C4-2B (cell line): Measurements from ENCODE around the gene XKR7.
A peak's percentile ranks its signal among the peaks of the same experiment; 100 is the strongest.

ENCODE experiments used
- H3K27ac ChIP-seq: fragments of 450-650 bp; 2 replicates; pipeline ENCODE4 v1.5.1; 2017
- ZFX ChIP-seq: fragments of 450-650 bp; IDR thresholded peaks from 2 replicates; pipeline ENCODE4 v1.6.1; 2017
- TF ChIP-seq, protein P1 (sequence below): fragments of 450-650 bp; conservative IDR thresholded peaks from 2 replicates; pipeline ENCODE4 v1.5.1; 2017; ENCODE audit warnings: mild to moderate bottlenecking

The XKR7 gene

DNA sequence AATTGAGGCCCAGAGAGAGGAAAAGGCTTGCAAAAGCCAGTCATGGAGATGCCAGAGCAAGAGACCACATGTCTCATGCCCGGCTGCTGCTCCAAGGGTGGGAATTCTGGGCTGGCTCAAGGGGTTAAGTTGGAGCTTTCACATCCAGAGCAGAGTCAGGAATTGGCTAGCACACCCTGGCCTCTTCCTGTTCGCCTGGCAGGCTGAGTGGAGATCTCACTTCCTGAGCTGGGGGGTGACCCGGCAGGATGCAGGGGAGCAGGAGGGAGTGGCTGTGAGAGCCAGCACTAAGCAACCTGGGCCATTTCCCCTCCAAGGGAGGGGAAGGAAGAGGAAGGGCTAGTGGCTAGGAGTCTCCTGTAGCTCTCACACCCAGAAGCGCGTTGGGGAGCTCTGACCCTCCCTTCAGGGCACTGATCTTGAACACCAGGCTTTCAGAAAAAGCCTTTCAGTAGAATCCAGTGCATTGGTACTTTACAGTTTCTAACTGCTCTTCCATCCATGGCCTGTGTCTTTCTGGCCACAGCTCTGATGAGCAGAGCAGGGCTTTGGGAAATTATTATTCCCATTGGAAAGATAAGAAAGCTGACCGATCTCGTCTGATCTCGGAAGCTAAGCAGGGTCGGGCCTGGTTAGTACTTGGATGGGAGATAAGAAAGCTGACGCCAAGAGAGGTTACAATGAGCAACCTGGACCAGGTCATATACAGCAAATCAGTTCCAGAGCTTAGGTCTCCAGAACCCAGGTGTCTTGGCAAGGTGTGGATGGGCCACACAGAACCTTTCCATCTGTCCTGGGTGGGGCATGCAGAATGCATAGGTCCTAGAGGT lies 40.1 kb downstream of the XKR7 start:
- no peak overlapping the region for H3K27ac ChIP-seq
- TF ChIP-seq, protein P1, sequence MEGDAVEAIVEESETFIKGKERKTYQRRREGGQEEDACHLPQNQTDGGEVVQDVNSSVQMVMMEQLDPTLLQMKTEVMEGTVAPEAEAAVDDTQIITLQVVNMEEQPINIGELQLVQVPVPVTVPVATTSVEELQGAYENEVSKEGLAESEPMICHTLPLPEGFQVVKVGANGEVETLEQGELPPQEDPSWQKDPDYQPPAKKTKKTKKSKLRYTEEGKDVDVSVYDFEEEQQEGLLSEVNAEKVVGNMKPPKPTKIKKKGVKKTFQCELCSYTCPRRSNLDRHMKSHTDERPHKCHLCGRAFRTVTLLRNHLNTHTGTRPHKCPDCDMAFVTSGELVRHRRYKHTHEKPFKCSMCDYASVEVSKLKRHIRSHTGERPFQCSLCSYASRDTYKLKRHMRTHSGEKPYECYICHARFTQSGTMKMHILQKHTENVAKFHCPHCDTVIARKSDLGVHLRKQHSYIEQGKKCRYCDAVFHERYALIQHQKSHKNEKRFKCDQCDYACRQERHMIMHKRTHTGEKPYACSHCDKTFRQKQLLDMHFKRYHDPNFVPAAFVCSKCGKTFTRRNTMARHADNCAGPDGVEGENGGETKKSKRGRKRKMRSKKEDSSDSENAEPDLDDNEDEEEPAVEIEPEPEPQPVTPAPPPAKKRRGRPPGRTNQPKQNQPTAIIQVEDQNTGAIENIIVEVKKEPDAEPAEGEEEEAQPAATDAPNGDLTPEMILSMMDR, result no peak
- no peak for TF ChIP-seq ZFX

DNA sequence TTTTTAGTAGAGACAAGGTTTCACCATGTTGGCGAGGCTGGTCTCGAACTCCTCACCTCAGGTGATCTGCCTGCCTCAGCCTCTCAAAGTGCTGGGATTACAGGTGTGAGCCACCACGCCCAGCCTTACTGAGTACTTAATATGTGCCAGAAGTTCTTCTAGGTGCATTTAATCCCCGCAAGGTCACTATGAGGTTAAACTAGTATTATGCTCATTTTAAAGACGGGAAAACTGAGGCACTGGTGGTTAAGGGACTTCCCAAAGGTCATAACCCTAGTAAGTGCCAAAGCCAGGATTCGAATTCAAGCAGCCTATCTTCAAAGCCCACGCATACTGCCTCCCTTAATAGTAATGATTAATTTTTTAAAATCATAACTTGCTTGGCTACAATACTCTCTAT lies 41.6 kb downstream of the XKR7 start:
- TF ChIP-seq ZFX, result no peak
- TF ChIP-seq, protein P1, result no peak
- H3K27ac ChIP-seq, result no peak overlapping the region

DNA sequence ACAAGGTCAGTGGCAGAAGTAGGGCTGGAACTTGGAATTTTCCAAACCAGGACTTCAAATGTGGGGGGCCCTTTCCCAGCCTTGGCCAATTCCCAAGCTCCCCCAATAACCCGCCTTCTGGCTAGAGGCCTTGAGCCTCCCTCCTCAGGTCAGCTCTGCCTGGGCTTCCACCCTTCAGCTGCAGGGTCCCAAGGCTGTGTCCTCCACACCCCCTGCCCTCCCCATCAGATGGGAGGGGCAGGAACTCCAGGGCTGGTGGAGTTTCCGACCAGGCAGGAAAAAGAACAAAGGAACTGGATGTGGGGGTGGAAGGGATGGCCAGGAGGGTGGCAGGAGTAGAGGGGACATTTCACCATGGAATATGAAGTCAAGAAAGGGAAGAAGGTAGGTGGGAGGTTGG lies 42.1 kb downstream of the XKR7 start, which contains the start of gene CCM2L:
Gene CCM2L, plus strand, starts transcription at position 338 of the 400 bp plus-strand sequence. Its CDS starts 17 bp downstream, at position 355.
- TF ChIP-seq, protein P1, result no peak
- TF ChIP-seq ZFX, result no peak

DNA sequence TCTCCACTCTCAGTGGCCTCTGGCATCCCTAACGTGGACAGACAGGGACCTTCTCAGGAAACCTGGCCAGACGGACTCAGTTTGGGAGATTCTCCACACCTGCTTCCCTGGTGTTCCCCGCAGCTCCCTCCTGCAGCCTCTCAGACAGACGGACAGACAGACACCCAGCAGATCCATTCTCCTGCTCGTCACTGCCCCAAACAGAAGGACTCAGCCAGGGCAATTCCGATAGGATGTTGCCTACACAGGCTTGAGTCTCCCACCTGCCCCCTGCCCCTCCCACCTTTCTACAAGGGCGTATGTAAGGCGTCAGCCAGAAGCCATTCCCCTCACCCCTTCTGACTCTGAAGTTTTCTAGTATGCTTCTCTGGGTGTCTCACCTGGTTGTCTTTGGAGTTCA lies 42.7 kb downstream of the XKR7 start:
- TF ChIP-seq ZFX, result no peak
- H3K27ac ChIP-seq, result no peak overlapping the region

More for the DNA sequence above, 42.1 kb downstream of the XKR7 start, which contains the start of gene CCM2L:
- H3K27ac ChIP-seq, result no peak within 1 kb of the TSS

DNA sequence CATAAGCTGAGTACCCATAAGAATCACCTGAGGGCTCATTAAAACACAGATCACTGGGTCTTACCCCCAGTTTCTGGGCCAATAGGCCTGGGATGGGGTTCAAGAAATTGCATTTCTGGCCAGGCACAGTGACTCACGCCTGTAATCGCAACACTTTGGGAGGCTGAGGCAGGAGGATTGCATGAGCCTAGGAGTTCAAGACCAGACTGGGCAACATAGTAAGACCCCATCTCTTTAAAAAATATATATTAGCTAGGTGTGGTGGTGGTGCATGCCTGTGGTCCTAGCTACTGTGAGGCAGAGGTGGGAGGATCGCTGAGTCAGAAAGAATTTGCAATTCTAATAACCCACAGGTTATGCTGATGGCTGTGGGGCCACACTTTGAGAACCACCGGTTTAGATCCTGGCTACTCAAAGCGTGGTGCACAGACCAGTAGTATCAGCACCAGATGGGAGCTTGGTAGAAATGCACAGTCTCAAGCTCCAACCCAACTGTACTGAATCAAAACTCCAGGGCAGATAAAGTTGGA lies 44.3 kb downstream of the XKR7 start:
- TF ChIP-seq, protein P1, result no peak
- no peak for TF ChIP-seq ZFX
- H3K27ac ChIP-seq, result no peak overlapping the region

DNA sequence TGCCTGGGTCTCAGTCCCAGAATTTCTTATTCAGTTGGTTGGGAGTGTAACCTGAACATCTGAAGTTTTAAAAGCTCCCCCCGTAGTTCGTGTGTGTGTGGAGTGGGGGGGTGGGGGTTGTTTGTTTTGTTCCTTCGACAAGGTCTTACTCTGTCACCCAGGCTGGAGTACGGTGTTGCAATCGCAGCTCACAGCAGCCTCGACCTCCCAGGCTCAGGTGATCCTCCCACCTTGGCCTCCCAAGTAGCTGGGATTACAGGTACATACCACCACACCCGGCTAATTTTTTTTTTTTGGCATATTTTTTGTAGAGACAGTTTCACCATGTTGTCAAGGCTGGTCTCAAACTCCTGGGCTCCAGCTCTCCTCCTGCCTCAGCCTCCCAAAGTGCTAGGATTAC lies 45.4 kb downstream of the XKR7 start:
- H3K27ac ChIP-seq, result no peak overlapping the region
- TF ChIP-seq ZFX, result no peak
- TF ChIP-seq, protein P1, result no peak

DNA sequence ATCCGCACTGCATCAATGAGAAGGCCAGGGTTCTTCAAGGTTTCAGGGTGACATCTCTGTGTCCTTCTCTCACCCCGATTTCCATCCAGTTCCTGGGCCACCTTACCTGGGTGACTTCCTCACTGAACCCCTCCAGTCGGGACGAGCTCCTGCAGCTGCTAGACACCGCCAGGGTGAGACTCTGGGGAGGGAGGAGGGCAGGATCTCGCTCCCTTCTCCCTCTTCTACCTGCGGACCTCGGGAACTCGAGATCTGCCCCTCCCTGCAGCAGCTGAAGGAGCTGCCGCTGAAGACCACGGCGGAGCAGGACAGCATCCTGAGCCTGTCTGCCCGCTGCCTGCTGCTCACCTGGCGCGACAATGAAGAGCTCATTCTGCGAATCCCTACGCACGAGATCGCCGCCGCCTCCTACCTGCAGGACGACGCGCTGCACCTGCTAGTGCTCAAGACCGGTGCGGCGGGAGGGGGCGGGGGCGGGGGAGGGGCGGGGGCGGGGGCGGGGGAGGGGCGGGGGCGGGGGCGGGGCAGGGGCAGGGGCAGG lies 49.8 kb downstream of the XKR7 start:
- TF ChIP-seq, protein P1, result peak; percentile 60
- no peak for TF ChIP-seq ZFX
- H3K27ac ChIP-seq, result no peak overlapping the region
